ENCODE data around the gene SPAG4.

The SPAG4 gene

DNA sequence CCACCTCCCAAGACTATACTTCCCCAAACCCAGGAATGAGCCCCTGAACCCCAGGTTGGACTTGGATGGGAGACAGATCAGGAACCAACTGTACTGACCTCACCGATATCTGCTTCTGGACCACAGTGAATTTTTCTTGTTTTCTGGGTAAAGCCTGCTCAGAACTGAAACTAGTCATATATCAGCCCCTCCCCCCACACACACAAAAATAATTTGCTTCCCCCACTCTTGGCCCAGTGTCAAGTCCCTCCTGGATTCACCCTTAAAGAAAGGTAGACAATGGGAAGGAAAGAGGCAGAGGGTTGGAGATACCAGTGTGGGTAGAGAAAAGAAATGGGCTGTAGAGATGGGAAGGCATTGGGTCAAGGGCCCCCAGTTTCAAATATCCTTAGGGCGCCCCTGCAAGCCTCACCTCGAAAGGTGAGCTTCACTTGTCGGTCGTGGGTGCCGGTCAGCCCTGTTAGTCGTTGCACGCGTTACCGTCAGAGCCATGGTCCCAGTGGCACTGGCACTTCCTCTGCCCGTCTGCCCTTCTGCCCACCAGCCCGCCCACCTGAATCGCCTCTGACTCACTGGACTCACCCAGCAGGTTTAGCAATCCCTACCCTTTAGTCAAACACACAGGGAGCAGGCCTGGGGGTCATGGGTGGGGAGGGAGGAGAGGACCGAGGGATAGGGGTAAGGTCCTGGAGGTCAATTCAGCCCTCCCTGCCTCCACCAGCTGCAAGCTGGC, 8.5 kb upstream of the SPAG4 start:
- no peak overlapping the region for H3K27ac ChIP-seq (ENCODE audit: insufficient read depth, low read length, poor library complexity, severe bottlenecking)
- DNase-seq: no peak
- no peak overlapping the region for H3K4me3 ChIP-seq (ENCODE audit: insufficient read depth, low read depth, low read length, poor library complexity, severe bottlenecking)
- no peaks in the 10 kb centered on the region for H3K27me3 ChIP-seq (replicated peaks; ENCODE audit: control insufficient read depth, insufficient read depth, low read length, poor library complexity, severe bottlenecking)
- no peaks in the 10 kb centered on the region for H3K36me3 ChIP-seq (ENCODE audit: control insufficient read depth, insufficient read depth, low read length)
- no peaks in the 10 kb centered on the region for H3K9me3 ChIP-seq (ENCODE audit: control insufficient read depth, low read length)
- peaks cover under 1% of the 10 kb centered on the region for H3K4me1 ChIP-seq (ENCODE audit: control insufficient read depth, insufficient read depth, low read length, poor library complexity, severe bottlenecking)

DNA sequence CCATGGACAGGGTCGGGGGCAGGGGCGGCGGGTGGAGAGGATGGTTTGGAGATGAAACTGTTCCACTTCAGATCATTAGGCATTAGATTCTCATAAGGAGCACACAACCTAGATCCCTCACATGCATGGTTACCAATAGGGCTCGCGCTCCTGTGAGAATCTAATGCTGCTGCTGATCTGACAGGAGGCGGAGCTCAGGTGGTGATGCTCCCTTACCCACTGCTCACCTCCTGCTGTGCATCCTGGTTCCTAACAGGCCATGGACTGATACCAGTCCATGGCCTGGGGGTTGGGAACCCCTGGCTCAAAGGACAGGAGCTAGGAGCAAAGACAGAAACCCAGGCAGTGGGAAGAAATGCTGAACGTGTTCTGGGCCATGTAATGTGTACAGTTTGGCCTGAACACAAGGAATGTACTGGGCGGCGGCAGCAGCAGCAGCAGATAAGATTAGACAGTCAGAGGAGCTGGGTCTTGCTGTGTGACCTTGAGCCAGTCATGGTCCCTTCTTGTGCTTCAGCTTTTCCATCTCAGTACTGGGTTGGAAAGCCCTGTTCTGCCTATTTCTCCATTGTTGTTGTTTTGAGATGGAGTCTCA, 4.7 kb upstream of the SPAG4 start:
- Histone ChIP-seq H3K4me3 (ENCODE audit: insufficient read depth, low read depth, low read length, poor library complexity, severe bottlenecking) (no peak overlapping the region), H3K9me3 (ENCODE audit: control insufficient read depth, low read length) (no peaks in the 10 kb centered on the region), H3K36me3 (ENCODE audit: control insufficient read depth, insufficient read depth, low read length) (no peaks in the 10 kb centered on the region), H3K27ac (ENCODE audit: insufficient read depth, low read length, poor library complexity, severe bottlenecking) (no peak overlapping the region), H3K27me3 (replicated peaks; ENCODE audit: control insufficient read depth, insufficient read depth, low read length, poor library complexity, severe bottlenecking) (no peaks in the 10 kb centered on the region), H3K4me1 (ENCODE audit: control insufficient read depth, insufficient read depth, low read length, poor library complexity, severe bottlenecking) (peaks cover 6% of the 10 kb centered on the region)
- no peak for DNase-seq

DNA sequence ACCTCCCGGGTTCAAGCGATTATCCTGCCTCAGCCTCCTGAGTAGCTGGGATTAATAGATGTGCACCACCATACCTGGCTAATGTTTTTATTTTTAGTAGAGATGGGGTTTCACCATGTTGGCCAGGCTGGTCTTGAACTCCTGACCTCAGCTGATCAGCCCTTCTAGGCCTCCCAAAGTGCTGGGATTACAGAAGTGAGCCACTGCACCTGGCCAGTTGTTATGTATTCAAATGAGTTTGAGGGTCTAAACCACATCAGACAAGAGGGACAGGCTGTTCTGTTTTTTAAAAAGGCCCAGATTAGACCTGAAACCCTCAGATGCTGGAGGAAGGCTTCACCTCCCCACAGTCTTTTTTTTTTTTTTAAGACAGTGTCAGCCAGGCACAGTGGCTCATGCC, 4.1 kb upstream of the SPAG4 start:
- no peaks in the 10 kb centered on the region for H3K27me3 ChIP-seq (replicated peaks; ENCODE audit: control insufficient read depth, insufficient read depth, low read length, poor library complexity, severe bottlenecking)
- H3K9me3 ChIP-seq (ENCODE audit: control insufficient read depth, low read length): no peaks in the 10 kb centered on the region
- H3K36me3 ChIP-seq (ENCODE audit: control insufficient read depth, insufficient read depth, low read length): no peaks in the 10 kb centered on the region
- H3K27ac ChIP-seq (ENCODE audit: insufficient read depth, low read length, poor library complexity, severe bottlenecking): no peak overlapping the region
- no peak overlapping the region for H3K4me3 ChIP-seq (ENCODE audit: insufficient read depth, low read depth, low read length, poor library complexity, severe bottlenecking)
- DNase-seq: no peak
- H3K4me1 ChIP-seq (ENCODE audit: control insufficient read depth, insufficient read depth, low read length, poor library complexity, severe bottlenecking): peaks cover 7% of the 10 kb centered on the region

DNA sequence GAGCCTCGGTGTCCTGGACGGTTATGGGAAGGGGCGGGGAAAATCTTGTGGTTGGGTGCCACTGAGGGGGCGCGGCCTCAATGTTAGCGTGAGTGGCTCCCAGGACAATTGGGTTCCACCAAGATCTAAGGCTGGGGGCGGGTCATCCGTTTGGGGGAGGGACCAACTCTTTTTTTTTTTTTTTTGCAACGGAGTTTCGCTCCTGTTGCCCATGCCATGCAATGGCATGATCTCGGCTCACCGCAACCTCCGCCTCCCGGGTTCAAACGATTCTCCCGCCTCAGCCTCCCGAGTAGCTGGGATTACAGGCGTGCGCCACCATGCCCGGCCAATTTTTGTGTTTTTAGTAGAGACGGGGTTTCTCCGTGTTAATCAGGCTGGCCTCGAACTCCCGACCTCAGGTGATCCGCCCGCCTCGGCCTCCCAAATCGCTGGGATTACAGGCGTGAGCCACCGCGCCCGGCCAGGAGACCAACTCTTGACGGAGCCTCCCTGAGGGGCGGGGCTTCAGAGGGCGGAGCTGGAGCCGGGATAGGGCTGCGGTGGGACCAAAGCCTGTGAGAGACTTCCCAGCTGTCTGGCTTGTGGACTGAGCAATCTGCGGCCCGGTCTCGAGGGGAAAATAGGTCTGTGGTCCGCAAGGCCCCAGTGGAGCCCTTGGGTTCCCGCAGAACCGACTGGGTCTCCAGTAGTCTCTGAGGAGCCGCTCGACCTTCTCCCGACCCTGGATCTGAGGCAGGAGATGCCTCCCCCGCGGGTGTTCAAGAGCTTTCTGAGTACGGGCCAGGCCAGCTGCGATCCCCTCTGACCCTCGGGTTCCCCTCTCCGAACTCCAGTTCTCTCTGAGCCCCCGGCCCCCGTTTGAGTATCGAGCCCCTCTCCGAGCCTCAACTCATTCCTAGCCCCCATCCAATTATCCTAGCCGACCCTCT, 1.1 kb downstream of the SPAG4 start:
- Histone ChIP-seq H3K27ac (ENCODE audit: insufficient read depth, low read length, poor library complexity, severe bottlenecking) (no peak overlapping the region), H3K36me3 (ENCODE audit: control insufficient read depth, insufficient read depth, low read length) (no peaks in the 10 kb centered on the region), H3K9me3 (ENCODE audit: control insufficient read depth, low read length) (no peaks in the 10 kb centered on the region), H3K4me1 (ENCODE audit: control insufficient read depth, insufficient read depth, low read length, poor library complexity, severe bottlenecking) (peaks cover 38% of the 10 kb centered on the region), H3K4me3 (ENCODE audit: insufficient read depth, low read depth, low read length, poor library complexity, severe bottlenecking) (peak overlapping the region; percentile 44), H3K27me3 (replicated peaks; ENCODE audit: control insufficient read depth, insufficient read depth, low read length, poor library complexity, severe bottlenecking) (no peaks in the 10 kb centered on the region)
- peak; percentile 42 to 63 (median 50) for DNase-seq

DNA sequence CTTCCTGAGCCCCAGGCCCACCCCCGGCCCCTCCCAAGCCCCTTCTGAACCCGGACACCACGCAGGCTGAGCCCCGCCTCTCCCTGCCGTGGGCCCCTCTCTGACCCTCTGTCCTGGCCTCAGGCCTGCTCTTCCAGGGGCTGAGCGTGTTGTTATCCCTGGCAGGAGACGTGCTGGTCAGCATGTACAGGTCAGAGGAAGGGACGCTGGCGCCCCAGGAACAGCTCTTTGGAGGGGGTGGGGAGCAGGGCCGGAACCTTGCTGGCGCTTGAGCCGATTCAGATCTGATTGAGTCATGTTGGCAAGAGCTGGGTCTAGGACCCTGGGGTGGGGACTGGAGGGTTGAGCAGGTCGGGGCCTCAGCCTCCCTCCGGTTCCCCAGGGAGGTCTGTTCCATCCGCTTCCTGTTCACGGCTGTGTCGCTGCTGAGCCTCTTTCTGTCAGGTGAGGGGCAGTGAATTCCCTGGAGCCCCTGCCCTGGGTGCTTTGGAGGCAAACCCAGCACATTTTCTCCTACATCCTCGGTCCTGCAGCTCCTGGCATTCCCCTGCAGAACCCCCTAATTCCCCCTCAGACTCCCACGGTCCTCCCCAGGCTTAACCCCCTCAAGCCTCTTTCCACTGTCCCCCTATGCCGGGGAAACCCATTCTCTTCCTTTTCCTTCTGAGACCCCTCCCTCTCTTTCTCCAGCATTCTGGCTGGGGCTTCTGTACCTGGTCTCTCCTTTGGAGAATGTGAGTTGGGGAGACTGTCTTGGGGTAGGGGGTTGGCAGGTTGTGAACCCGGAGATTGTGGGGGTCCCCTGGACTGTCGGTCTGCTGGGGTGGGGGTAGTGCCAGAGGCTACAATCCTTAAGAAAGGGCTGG, 2.0 kb downstream of the SPAG4 start:
- no peaks in the 10 kb centered on the region for H3K27me3 ChIP-seq (replicated peaks; ENCODE audit: control insufficient read depth, insufficient read depth, low read length, poor library complexity, severe bottlenecking)
- H3K36me3 ChIP-seq (ENCODE audit: control insufficient read depth, insufficient read depth, low read length): no peaks in the 10 kb centered on the region
- DNase-seq: no peak
- no peak overlapping the region for H3K27ac ChIP-seq (ENCODE audit: insufficient read depth, low read length, poor library complexity, severe bottlenecking)
- H3K4me3 ChIP-seq (ENCODE audit: insufficient read depth, low read depth, low read length, poor library complexity, severe bottlenecking): peak overlapping the region; percentile 44
- H3K4me1 ChIP-seq (ENCODE audit: control insufficient read depth, insufficient read depth, low read length, poor library complexity, severe bottlenecking): peaks cover 38% of the 10 kb centered on the region
- H3K9me3 ChIP-seq (ENCODE audit: control insufficient read depth, low read length): no peaks in the 10 kb centered on the region

DNA sequence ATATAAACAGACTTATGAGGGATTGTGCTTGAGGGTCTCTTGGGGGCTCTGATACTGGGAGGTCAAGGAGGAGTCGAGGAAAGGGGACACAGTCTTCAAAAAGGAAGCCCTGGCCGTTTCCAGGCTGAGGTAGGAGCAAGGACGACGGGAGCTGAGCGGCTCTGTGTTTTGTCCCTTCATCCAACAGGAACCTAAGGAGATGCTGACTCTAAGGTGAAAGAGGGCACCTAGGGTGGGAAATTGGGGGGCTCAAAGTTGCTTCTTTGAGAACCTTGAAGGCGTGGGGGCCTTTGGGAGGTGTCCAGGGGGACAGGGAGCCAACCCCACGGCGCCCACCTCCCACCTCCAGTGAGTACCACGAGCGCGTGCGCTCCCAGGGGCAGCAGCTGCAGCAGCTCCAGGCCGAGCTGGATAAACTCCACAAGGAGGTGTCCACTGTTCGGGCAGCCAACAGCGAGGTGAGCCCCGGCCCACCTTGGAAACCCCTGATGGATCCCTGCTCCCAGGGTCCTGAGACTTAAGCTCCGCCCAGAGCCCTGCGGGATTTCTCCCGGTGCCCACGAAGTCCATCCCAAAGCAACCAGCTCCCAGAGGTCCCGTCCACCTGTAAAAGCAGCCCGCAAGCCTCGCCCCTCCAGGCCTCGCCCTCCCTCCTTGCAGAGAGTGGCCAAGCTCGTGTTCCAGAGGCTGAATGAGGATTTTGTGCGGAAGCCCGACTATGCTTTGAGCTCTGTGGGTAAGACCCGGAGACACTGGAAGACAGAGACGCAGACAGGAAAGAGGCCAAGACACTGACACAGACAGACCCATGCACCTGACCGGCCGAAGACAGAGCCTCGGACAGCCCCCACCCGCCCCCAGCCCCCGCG, 2.9 kb downstream of the SPAG4 start:
- Histone ChIP-seq H3K4me3 (ENCODE audit: insufficient read depth, low read depth, low read length, poor library complexity, severe bottlenecking) (peak overlapping the region; percentile 42), H3K27ac (ENCODE audit: insufficient read depth, low read length, poor library complexity, severe bottlenecking) (no peak overlapping the region), H3K9me3 (ENCODE audit: control insufficient read depth, low read length) (no peaks in the 10 kb centered on the region), H3K36me3 (ENCODE audit: control insufficient read depth, insufficient read depth, low read length) (no peaks in the 10 kb centered on the region), H3K27me3 (replicated peaks; ENCODE audit: control insufficient read depth, insufficient read depth, low read length, poor library complexity, severe bottlenecking) (no peaks in the 10 kb centered on the region), H3K4me1 (ENCODE audit: control insufficient read depth, insufficient read depth, low read length, poor library complexity, severe bottlenecking) (peaks cover 38% of the 10 kb centered on the region)
- DNase-seq: no peak

DNA sequence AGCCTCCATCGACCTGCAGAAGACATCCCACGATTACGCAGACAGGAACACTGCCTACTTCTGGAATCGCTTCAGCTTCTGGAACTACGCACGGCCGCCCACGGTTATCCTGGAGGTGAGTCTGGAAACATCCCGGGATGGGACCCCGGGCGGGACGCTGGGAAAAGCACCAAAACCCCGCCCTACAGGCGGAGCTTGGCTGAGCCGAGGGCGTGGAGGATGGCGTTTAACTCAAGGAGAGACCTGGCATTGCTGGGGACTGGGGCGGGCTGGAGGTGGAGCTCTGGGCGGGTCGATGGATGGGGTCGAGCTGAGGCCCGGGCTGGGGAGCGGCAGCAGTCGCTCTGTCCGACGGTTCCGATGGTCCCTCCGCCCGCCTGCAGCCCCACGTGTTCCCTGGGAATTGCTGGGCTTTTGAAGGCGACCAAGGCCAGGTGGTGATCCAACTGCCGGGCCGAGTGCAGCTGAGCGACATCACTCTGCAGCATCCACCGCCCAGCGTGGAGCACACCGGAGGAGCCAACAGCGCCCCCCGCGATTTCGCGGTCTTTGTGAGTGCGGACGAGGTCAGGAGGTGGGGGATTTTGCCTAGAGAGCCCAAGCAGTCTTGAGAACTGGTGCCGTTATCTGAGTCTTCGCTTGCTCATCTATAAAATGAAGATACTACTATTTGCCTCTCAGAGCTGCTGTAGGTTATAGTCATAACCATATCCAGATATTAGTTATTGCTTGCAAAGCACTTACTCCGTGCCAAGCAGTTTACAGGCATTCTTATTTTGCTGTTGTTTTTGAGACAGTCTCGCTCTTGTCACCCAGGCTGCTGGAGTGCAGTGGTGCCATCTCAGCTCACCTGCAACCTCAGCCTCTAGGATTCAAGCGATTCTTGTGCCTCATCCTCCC, 3.8 kb downstream of the SPAG4 start:
- Histone ChIP-seq H3K4me3 (ENCODE audit: insufficient read depth, low read depth, low read length, poor library complexity, severe bottlenecking) (peak overlapping the region; percentile 62), H3K4me1 (ENCODE audit: control insufficient read depth, insufficient read depth, low read length, poor library complexity, severe bottlenecking) (peaks cover 38% of the 10 kb centered on the region), H3K9me3 (ENCODE audit: control insufficient read depth, low read length) (no peaks in the 10 kb centered on the region), H3K27me3 (replicated peaks; ENCODE audit: control insufficient read depth, insufficient read depth, low read length, poor library complexity, severe bottlenecking) (no peaks in the 10 kb centered on the region), H3K36me3 (ENCODE audit: control insufficient read depth, insufficient read depth, low read length) (no peaks in the 10 kb centered on the region), H3K27ac (ENCODE audit: insufficient read depth, low read length, poor library complexity, severe bottlenecking) (peak overlapping the region; percentile 55)
- peak; percentile 53 to 63 (median 59) for DNase-seq

DNA sequence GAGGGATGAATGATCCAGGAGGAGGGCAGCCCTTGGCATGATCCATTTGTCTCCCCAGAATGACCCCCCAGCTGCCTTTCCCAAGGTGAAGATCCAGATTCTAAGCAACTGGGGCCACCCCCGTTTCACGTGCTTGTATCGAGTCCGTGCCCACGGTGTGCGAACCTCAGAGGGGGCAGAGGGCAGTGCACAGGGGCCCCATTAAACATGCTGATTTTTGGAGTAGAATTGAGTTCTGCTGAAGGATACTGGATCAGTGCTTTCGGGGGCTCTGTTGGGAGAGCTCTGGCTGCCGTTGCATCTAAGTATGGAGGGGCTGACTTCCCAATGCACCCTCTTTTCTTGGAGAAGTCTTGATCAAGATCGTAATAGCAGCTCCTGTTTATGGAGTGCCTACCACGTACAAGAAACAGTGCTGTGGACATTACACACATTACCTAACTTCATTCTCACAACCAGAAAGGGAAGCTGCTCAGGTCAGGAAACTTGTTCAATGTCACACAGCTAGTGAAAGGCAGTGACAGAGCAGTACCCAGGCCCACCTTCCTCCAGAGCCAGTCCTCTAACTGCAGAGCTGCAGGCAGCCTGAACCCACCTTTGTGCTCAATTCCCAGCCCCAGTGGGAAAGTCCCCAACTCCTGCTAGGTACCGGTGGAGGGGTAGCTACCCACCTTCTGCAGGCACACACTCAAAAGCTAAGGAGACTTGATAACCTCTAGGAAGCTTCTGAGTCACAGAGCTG, 5.4 kb downstream of the SPAG4 start:
- Histone ChIP-seq H3K9me3 (ENCODE audit: control insufficient read depth, low read length) (no peaks in the 10 kb centered on the region), H3K27ac (ENCODE audit: insufficient read depth, low read length, poor library complexity, severe bottlenecking) (no peak overlapping the region), H3K4me1 (ENCODE audit: control insufficient read depth, insufficient read depth, low read length, poor library complexity, severe bottlenecking) (peaks cover 31% of the 10 kb centered on the region), H3K36me3 (ENCODE audit: control insufficient read depth, insufficient read depth, low read length) (peaks cover 9% of the 10 kb centered on the region), H3K4me3 (ENCODE audit: insufficient read depth, low read depth, low read length, poor library complexity, severe bottlenecking) (no peak overlapping the region), H3K27me3 (replicated peaks; ENCODE audit: control insufficient read depth, insufficient read depth, low read length, poor library complexity, severe bottlenecking) (no peaks in the 10 kb centered on the region)
- DNase-seq: no peak

All from effector memory CD4-positive, alpha-beta T cell (primary cell).